Right atrium auricular region (tissue), 2 donors: ENCODE measurements around the gene GRAMD1A. TPM values are rescaled to one million over a fixed set of nuclear protein-coding genes. Genes with fewer than 3 reads are reported as not detected.

Experiments used
- DNase-seq: peaks from one replicate; pipeline ENCODE4 v3.0.0-alpha.2; 2019; ENCODE audit warnings: low spot score
- H3K27ac ChIP-seq, 2 donors: fragments of 200-600 bp; sonication (generic); 1 replicate in 1 of 2; 2 replicates in 1 of 2; pipeline ENCODE4 v1.5.1; 2016 to 2019
- H3K27me3 ChIP-seq, 2 donors: fragments of 200-600 bp; sonication (generic); one replicate each; pipeline versions ENCODE4 v1.5.1 to v1.6.0; 2017 to 2019
- H3K36me3 ChIP-seq: fragments of 200-600 bp; sonication (generic); one replicate; pipeline ENCODE4 v1.5.1; 2016
- H3K4me1 ChIP-seq, 2 donors: fragments of 200-600 bp; sonication (generic); one replicate each; pipeline versions ENCODE4 v1.5.1 to v1.6.0; 2017 to 2019
- H3K4me3 ChIP-seq, 2 donors: fragments of 200-600 bp; sonication (generic); 1 replicate in 1 of 2; 2 replicates in 1 of 2; pipeline ENCODE4 v1.5.1; 2017 to 2019; ENCODE audit warnings: mild to moderate bottlenecking in 1 of 2, moderate library complexity in 1 of 2
- H3K9me3 ChIP-seq, 2 donors: fragments of 200-600 bp; sonication (generic); one replicate each; pipeline ENCODE4 v1.5.1; 2019
- CTCF ChIP-seq, 2 donors: fragments of 200-600 bp; sonication (generic); IDR thresholded peaks; one replicate each; pipeline ENCODE4 v1.5.1; 2019; ENCODE audit warnings: antibody characterized with exemption in 2 of 2
- total RNA-seq, 2 donors: library from RNA; depleted of rRNA; stranded (reverse); fragments of >200 nt; gene quantifications; one replicate each; pipeline ENCODE4 v1.1.0, GENCODE V29; 2016

GRAMD1A gene
- total RNA-seq, 2 donors from 2014 or later: 29.6 to 37.7 TPM

- H3K36me3 ChIP-seq: no peaks in the 10 kb centered on the region
- no peaks in the 10 kb centered on the region for H3K27me3 ChIP-seq
- DNase-seq: no peak
- H3K27ac ChIP-seq: no peak overlapping the region
- TF ChIP-seq CTCF (IDR thresholded peaks at IDR 0.05): no peak
- H3K9me3 ChIP-seq: peaks cover 3 to 10% of the 10 kb centered on the region in 2 donors
- H3K4me3 ChIP-seq: no peak overlapping the region
- H3K4me1 ChIP-seq: peaks cover 0 to 13% of the 10 kb centered on the region in 2 donors
Observed at GRCh38 chr19:34975056-34975455, 25.1 kb upstream of the GRAMD1A start.

GRCh38 chr19:34976611-34977010 lies 23.5 kb upstream of the GRAMD1A start:
- H3K9me3 ChIP-seq: peaks cover 3 to 10% of the 10 kb centered on the region in 2 donors
- H3K27me3 ChIP-seq: no peaks in the 10 kb centered on the region
- no peak for TF ChIP-seq CTCF (IDR thresholded peaks at IDR 0.05)
- H3K4me1 ChIP-seq: peaks cover 0 to 13% of the 10 kb centered on the region in 2 donors
- no peaks in the 10 kb centered on the region for H3K36me3 ChIP-seq
- DNase-seq: no peak
- no peak overlapping the region for H3K4me3 ChIP-seq
- H3K27ac ChIP-seq: no peak overlapping the region

- TF ChIP-seq CTCF (IDR thresholded peaks at IDR 0.05): no peak
- H3K36me3 ChIP-seq: no peaks in the 10 kb centered on the region
Observed at GRCh38 chr19:34979819-34980640, 20.1 kb upstream of the GRAMD1A start.

GRCh38 chr19:34982275-34982674 lies 17.8 kb upstream of the GRAMD1A start:
- Histone ChIP-seq H3K4me3 (no peak overlapping the region), H3K27me3 (no peaks in the 10 kb centered on the region), H3K9me3 (peaks cover 0 to under 1% of the 10 kb centered on the region in 2 donors), H3K27ac (no peak overlapping the region), H3K36me3 (no peaks in the 10 kb centered on the region), H3K4me1 (peaks cover 0 to 14% of the 10 kb centered on the region in 2 donors)
- TF ChIP-seq CTCF (IDR thresholded peaks at IDR 0.05): no peak
- no peak for DNase-seq

More at GRCh38 chr19:34979819-34980640, 20.1 kb upstream of the GRAMD1A start:
- H3K4me3 ChIP-seq: no peak overlapping the region
- H3K4me1 ChIP-seq: peaks cover 0 to 3% of the 10 kb centered on the region in 2 donors
- H3K27me3 ChIP-seq: no peaks in the 10 kb centered on the region
- DNase-seq: no peak
- peaks cover 3 to 10% of the 10 kb centered on the region in 2 donors for H3K9me3 ChIP-seq
- H3K27ac ChIP-seq: no peak overlapping the region

GRCh38 chr19:34983786-34984185 lies 16.3 kb upstream of the GRAMD1A start:
- no peak for TF ChIP-seq CTCF (IDR thresholded peaks at IDR 0.05)
- Histone ChIP-seq H3K9me3 (no peaks in the 10 kb centered on the region), H3K27me3 (no peaks in the 10 kb centered on the region), H3K27ac (no peak overlapping the region), H3K4me1 (peaks cover 0 to 14% of the 10 kb centered on the region in 2 donors), H3K36me3 (no peaks in the 10 kb centered on the region), H3K4me3 (no peak overlapping the region)
- no peak for DNase-seq
